ENCODE measurements around the gene LACTBL1.

The LACTBL1 gene

GRCh38 chr1:22957066-22957465 lies 15.6 kb downstream of the LACTBL1 start:
- H4K20me1 ChIP-seq (ENCODE audit: insufficient read depth, low read length), result no peaks in the 10 kb centered on the region
- no peak overlapping the region for H3K27ac ChIP-seq (ENCODE audit: low read length)
- H3K9me3 ChIP-seq (replicated peaks; ENCODE audit: insufficient read depth, low read length), result no peaks in the 10 kb centered on the region
- no peaks in the 10 kb centered on the region for H3F3A ChIP-seq (ENCODE audit: insufficient read depth, low read length)
- no peaks in the 10 kb centered on the region for H3K36me3 ChIP-seq (replicated peaks; ENCODE audit: insufficient read depth, low read length)
- DNase-seq, result no peak
- no peak overlapping the region for H2AFZ ChIP-seq (ENCODE audit: low read length)
- H3K9me2 ChIP-seq (replicated peaks; ENCODE audit: insufficient read depth, low read length), result no peaks in the 10 kb centered on the region
- no peaks in the 10 kb centered on the region for H3K4me1 ChIP-seq (ENCODE audit: low read length)
- H3K4me3 ChIP-seq (ENCODE audit: low read length), result no peak overlapping the region
- H3K4me2 ChIP-seq (ENCODE audit: low read depth, low read length), result no peak overlapping the region
- no peak for TF ChIP-seq EZH2 (optimal IDR thresholded peaks at IDR 0.05; ENCODE audit: low read depth, low read length)
- TF ChIP-seq, protein P1, sequence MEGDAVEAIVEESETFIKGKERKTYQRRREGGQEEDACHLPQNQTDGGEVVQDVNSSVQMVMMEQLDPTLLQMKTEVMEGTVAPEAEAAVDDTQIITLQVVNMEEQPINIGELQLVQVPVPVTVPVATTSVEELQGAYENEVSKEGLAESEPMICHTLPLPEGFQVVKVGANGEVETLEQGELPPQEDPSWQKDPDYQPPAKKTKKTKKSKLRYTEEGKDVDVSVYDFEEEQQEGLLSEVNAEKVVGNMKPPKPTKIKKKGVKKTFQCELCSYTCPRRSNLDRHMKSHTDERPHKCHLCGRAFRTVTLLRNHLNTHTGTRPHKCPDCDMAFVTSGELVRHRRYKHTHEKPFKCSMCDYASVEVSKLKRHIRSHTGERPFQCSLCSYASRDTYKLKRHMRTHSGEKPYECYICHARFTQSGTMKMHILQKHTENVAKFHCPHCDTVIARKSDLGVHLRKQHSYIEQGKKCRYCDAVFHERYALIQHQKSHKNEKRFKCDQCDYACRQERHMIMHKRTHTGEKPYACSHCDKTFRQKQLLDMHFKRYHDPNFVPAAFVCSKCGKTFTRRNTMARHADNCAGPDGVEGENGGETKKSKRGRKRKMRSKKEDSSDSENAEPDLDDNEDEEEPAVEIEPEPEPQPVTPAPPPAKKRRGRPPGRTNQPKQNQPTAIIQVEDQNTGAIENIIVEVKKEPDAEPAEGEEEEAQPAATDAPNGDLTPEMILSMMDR (IDR thresholded peaks at IDR 0.05; ENCODE audit: low read length), result no peak
- TF ChIP-seq EZH2phosphoT487 (IDR thresholded peaks at IDR 0.05; ENCODE audit: low read length), result no peak
- H3K27me3 ChIP-seq (replicated peaks; ENCODE audit: insufficient read depth, low read length), result peaks cover 53% of the 10 kb centered on the region
- H3K9ac ChIP-seq (ENCODE audit: low read length), result no peak overlapping the region
- no peaks in the 10 kb centered on the region for H3K79me2 ChIP-seq (ENCODE audit: low read length)

DNA sequence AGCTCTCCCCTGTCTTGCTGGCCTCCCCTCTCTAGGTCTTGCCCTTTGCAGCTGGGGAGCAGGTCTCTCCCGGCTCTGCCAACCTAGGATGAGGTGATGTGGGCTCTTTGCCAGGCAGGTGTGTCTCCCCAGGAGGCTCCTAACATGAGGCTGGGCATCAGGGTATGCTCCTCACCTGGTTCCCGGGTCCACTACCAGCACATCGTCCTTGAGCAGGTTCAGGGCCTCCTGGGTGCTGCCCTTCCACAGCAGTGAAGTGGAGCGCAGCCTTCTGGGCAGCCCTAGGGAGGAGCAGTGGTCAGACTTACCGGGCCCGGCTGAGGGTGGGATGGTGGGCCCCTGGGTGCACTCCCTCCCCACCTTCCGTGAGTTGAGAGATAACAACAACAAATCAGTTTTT lies 17.5 kb downstream of the LACTBL1 start:
- no peak for TF ChIP-seq EZH2 (optimal IDR thresholded peaks at IDR 0.05; ENCODE audit: low read depth, low read length)
- TF ChIP-seq, protein P1 (IDR thresholded peaks at IDR 0.05; ENCODE audit: low read length), result no peak
- no peak for TF ChIP-seq EZH2phosphoT487 (IDR thresholded peaks at IDR 0.05; ENCODE audit: low read length)
- H3K4me3 ChIP-seq (ENCODE audit: low read length), result no peak overlapping the region
- H3K27ac ChIP-seq (ENCODE audit: low read length), result no peak overlapping the region

GRCh38 chr1:22953740-22954141 lies 18.9 kb downstream of the LACTBL1 start:
- no peak overlapping the region for H3K4me2 ChIP-seq (ENCODE audit: low read depth, low read length)
- H3K4me3 ChIP-seq (ENCODE audit: low read length), result no peak overlapping the region
- H3K27me3 ChIP-seq (replicated peaks; ENCODE audit: insufficient read depth, low read length), result peaks cover 73% of the 10 kb centered on the region
- H3K36me3 ChIP-seq (replicated peaks; ENCODE audit: insufficient read depth, low read length), result no peaks in the 10 kb centered on the region
- no peaks in the 10 kb centered on the region for H3K79me2 ChIP-seq (ENCODE audit: low read length)
- TF ChIP-seq EZH2 (optimal IDR thresholded peaks at IDR 0.05; ENCODE audit: low read depth, low read length) (no peak), EZH2phosphoT487 (IDR thresholded peaks at IDR 0.05; ENCODE audit: low read length) (no peak)
- TF ChIP-seq, protein P1 (IDR thresholded peaks at IDR 0.05; ENCODE audit: low read length), result no peak
- no peaks in the 10 kb centered on the region for H4K20me1 ChIP-seq (ENCODE audit: insufficient read depth, low read length)
- no peak overlapping the region for H2AFZ ChIP-seq (ENCODE audit: low read length)
- no peak overlapping the region for H3K27ac ChIP-seq (ENCODE audit: low read length)
- no peaks in the 10 kb centered on the region for H3K9me3 ChIP-seq (replicated peaks; ENCODE audit: insufficient read depth, low read length)
- no peak overlapping the region for H3K9ac ChIP-seq (ENCODE audit: low read length)
- no peak for DNase-seq
- H3F3A ChIP-seq (ENCODE audit: insufficient read depth, low read length), result no peaks in the 10 kb centered on the region
- no peaks in the 10 kb centered on the region for H3K9me2 ChIP-seq (replicated peaks; ENCODE audit: insufficient read depth, low read length)
- H3K4me1 ChIP-seq (ENCODE audit: low read length), result no peaks in the 10 kb centered on the region

More for the DNA sequence above, 17.5 kb downstream of the LACTBL1 start:
- Histone ChIP-seq H3K36me3 (replicated peaks; ENCODE audit: insufficient read depth, low read length) (no peaks in the 10 kb centered on the region), H4K20me1 (ENCODE audit: insufficient read depth, low read length) (no peaks in the 10 kb centered on the region), H3K27me3 (replicated peaks; ENCODE audit: insufficient read depth, low read length) (peaks cover 69% of the 10 kb centered on the region), H2AFZ (ENCODE audit: low read length) (no peak overlapping the region), H3F3A (ENCODE audit: insufficient read depth, low read length) (no peaks in the 10 kb centered on the region), H3K9ac (ENCODE audit: low read length) (no peak overlapping the region), H3K79me2 (ENCODE audit: low read length) (no peaks in the 10 kb centered on the region), H3K9me3 (replicated peaks; ENCODE audit: insufficient read depth, low read length) (no peaks in the 10 kb centered on the region), H3K9me2 (replicated peaks; ENCODE audit: insufficient read depth, low read length) (no peaks in the 10 kb centered on the region), H3K4me2 (ENCODE audit: low read depth, low read length) (no peak overlapping the region), H3K4me1 (ENCODE audit: low read length) (no peaks in the 10 kb centered on the region)
- DNase-seq, result no peak

Measured in MM.1S (cell line).